Colon (tissue), 2 donors: ENCODE data around the gene RUNX3.

Source experiments
- FAIRE-seq: peaks from 2 replicates; lab custom pipeline; 2012; peaks lifted over from hg19 to GRCh38; lab: Jason Lieb, UNC
- donor health status: control.
- donor health status: control.

Gene RUNX3

DNA sequence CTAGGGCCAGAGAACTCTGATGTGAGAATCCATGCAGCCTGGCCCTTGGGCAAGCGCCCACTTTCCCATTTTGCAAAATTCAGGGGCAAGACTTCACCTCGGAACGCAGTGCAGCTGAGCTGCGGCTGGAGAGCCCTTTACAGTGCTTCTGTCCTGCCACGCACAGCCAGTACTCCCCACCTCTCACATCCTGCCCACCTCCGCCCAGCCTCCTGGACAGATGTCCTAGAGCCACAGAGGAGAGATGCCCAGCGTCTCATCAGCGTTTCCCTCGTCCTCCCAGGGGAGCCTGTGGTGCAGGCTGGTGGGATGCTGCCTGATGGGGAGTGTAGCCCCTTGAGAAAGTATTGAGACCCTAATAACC, 29.6 kb downstream of the RUNX3 start:
- no peak for FAIRE-seq

DNA sequence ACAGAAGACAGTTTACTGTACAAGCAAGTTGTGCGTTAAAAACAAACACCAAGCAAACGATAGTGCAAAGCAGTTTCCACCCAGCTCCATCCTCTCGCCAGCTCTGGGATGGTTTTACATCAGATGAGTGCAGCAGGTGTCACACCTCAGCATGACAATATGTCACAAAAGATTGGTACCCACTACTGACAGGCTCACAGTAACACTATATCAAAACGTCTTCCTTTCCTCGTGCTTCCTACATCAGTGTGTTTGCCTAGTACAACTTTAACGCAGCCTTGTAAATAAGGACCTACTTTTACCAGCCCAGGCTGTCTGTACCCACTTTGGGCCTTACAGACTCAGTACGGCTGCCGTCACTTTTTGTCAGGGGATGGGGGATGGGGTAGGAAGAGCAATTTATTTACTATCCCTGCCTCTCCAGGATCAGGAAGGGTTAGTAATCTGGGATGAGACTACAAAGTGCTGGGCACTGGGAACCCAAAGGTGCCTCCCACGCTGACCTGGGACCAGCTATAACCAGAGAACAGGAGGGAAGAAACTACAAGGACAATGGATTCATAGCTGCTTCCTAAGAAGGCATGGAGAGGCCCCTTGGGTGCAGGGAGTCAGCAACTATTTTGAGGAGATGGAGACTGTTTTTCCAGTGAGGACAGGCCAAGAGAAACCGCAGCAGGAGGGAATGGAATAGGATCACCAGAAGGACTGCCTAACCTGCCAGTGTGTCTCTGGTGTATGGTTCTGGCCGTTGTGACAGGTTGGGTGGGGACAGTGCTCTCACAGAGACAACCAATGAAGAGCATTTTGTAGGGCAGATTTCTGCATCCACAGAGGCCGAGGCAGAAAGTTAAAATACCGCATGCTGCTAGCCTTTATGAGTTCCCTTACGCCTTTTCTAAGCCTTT, 30.2 kb downstream of the RUNX3 start:
- FAIRE-seq, result no peak

DNA sequence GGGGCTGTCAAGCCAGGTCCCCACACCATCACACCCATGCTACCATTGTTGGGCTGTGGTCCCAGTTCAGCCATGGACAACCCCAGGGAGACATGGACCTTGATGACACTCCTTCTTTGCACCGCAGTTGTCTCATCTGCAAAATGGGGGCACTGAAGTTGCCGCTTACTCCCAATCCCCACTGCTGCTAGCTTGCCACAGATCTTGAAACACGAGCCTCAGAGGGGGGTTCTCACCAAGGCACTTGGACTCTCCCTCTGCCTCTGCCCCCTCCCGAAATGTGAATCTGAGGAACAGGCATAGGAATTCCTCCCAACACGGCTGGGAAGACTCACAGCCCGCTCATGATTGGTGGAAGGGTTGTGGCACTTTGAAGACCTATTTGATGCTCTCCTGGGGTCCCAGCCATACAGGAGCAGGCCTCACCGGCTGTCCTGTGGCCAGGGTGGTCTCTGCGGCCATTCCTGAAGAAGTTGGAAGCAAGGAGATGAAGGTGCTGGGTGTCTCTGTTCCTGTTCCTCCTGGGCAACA, 31.1 kb downstream of the RUNX3 start:
- no peak for FAIRE-seq

DNA sequence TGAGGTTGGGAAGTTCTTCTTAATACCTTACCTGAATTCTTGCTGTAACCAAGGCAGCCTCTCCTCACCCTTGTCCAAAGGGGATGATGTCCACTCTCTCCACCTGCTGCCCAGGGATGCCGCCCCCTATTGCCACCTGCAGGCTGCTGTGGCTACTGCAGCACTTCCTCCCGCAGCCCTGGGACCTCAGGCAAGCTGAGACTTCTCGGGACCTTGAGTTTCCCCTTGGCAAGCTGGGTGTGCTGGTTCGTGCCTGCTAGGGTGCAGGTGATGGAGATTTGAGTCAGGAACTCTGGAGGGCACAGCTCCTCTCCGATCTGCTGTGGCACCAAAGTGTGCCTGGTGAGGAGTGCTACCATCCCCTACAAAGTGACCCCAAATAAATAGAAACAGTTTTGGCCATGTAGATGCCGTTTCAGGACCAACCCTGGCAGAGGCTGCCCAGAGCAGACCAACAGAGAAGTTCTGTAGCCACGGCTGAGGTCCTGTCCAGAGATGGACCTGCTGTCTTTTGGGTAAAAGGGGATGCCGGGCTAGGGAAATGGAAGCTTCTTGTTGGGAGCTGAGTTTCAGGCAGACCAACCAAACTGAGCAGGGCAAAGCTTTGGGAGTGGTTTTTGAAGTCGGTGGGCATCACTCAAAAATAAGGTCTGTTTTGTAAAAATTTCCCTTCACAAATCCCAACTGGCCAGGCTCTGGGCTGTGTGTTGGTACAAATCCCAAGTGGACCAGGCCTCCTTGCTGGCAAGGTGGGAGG, 31.7 kb downstream of the RUNX3 start:
- no peak for FAIRE-seq

DNA sequence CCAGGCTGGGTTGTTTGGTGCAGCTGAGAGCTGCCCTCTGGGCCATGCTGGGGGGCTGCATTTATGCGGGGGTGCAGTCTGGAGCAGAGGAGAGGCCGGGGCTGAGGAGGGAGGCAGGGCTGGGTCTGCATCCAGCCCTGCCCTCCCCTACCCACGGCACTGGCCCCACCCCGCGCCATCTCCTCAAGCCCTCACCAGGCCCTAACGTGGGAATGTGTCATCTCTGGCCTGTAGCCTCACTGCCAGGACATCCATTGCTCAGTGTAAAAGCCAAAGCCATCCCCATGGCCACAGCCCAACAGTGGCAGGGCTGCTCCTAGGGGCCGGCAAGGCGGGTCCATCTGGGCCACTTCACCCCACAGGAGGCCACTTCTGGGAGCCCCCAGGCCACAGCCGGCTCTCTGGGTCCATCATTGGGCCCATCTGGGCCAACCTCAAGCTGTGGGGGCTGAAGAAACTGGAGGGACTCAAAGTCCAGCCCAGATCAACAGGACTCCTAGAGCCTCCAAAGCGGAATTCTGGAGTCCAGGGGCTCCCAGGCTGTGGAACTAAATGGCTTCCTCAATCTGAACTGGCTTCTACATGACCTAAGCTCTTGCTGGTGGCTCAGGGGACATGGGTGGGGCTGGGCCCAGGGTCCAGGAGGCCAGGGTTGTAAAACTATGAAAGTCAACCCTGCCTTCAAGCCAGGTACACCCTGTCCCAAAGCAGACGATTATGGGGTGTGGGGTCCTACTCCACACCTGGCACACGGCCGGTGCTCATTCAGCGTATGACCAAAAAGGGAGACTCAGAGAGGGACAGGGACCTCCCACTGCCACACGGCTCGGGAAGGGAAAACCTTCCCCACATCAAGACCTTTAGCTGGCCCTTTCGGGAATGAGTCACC, 32.6 kb downstream of the RUNX3 start:
- no peak for FAIRE-seq

DNA sequence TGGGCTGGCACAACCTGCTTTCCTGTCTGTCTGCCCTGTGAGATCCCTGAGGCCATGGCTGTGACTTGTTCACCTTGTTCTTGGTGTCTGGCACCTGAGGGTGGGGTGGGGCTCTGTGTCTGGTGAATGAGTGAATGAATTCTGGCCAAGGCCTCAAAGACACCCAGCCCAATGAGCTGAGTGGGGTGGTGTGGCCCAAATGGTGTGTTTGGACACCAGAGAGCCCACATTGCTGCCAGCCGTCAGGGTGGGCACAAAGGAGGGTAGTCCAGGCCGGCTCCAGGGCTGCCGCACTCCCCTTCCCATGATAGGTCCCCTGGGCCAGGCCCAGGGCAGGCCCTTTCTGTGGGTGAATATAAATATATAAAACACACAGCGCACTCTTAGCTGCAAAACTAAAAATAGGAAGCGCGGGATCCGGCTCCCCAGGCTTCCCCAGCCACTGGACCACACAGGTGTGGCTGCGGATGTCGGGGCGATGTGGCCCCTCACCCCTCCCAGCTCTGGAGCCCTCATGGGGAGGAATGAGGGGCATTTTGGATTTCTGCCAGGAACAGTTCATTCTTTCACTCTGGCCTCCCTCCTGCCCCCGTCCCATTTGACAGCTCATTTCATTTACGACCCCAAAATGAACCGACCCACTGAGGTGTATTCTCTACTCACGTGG, 33.3 kb downstream of the RUNX3 start:
- no peak for FAIRE-seq

DNA sequence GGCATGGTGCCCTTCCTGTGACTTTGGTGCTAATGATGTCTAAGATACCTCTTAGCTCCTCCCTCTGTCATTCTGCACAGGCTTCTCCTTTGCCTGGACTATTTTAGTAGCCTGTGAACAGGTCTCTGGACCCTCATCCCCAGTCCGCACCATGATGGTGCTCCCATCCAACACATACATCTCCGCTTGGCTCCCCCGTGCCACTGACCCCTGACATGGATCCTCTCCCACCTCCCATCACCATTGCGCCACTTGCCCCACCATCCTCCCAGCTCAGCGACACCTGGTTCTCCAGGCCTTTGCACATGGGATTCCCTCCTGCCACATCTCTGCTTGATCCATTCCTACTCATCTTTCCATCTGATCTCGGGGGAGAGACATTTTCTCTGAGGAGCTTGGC, 33.9 kb downstream of the RUNX3 start:
- FAIRE-seq, result no peak

DNA sequence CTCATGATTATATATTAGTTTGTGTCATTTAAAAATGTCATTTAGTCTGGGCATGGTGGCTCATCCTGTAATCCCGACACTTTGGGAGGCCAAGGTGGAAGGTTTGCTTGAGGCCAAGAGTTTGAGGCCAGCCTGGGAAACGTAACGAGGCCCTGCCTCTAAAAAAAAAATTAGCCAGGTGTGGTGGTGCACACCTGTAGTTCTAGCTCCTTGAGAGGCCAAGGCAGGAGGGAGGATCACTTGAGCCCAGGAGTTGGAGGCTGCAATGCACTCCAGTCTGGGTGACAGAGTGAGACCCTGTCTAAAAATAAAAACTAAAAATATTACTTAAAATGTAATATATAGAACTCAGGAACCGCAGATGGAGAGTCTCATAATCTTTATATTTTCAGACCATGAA, 34.6 kb downstream of the RUNX3 start:
- FAIRE-seq, result no peak

DNA sequence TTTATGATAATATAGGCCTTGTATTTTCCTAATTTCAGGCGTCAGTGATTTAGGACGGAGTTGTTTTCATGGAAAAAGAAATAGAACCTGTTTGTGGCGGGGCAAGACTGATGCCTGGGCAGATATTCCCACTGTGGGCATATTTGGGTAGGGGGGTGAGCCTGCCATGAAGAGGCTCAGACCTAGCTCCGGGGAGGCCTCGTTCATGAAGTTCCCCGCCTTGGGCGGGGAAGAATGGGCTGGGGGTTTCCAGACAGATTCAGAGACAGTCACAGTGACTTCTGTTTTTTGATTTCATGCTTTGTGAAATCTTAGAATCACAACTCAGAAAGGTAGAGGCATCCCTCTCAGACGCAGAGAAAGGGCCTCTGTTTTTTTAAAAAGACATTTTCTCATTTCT, 36.1 kb downstream of the RUNX3 start:
- no peak for FAIRE-seq

DNA sequence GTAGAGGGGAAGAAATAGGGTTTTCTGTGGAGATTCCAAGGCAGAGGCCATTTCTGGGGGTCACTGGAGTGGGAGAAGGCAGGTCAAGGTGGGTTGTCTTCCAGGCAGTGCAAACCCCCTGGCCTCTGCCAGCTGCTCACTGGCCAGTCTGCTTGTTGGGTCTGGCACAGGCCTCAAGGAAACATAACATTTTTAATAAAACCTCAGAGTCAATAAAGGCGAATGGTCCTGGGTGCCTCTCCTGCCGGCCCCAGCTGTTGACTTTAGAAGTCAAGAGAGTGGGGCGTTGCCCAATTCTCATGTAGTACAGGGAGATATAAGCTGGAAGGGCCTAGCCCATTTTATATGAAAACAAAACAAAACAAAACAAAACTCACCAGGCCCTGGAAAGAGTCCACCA, 36.6 kb downstream of the RUNX3 start:
- no peak for FAIRE-seq

DNA sequence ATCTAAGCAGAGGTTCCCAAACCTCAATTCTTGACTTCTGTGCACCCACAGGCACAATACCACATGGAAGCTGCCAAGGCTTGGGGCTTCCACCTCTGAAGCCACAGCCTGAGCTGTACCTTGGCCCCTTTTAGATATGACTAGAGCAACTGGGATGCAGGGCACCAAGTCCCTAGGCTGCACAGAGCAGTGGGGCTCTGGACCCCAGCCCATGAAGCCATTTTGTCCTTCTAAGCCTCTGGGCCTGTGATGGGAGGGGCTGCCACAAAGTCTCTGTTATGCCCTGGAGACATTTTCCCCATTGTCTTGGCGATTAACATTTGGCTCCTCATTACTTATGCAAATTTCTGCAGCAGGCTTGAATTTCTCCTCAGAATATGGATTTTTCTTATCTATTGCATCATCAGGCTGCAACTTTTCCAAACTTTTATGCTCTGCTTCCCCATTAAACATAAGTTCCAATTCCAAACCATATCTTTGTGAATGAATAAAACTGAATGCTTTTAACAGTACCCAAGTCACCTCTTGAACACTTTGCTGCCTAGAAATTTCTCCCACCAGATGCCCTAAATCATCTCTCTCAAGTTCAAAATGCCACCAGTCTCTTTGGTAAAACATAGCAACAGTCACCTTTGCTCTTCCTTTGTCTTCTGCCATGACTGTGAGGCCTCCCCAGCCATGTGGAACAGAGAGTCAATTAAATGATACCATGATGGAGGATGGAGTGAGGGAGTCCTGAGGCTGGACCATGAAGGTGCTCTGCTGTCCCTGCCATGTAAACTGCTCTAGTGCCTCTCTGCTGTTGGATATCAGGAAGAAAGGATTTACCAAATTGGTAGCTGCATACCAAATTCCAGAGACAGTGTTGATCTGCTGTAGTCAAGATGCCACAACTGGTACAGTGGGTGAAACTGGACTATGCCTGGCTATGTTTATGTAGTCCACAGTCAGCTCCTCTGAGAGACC, 37.6 kb downstream of the RUNX3 start:
- FAIRE-seq, result no peak

DNA sequence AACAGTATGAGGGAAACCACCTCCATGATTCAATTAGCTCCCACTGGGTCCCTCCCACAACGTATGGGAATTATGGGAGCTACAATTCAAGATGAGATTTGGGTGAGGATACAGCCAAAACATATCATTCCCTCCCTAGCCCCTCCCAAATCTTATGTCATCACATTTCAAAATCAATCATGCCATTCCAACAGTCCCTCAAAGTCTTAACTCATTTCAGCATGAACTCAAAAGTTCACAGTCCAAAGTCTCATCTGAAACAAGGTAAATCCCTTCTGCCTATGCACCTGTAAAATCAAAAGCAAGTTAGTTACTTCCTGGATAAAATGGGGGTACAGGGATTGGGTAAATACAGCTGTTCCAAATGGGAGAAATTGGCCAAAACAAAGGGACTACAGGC, 38.7 kb downstream of the RUNX3 start:
- FAIRE-seq, result peak; percentile 14

DNA sequence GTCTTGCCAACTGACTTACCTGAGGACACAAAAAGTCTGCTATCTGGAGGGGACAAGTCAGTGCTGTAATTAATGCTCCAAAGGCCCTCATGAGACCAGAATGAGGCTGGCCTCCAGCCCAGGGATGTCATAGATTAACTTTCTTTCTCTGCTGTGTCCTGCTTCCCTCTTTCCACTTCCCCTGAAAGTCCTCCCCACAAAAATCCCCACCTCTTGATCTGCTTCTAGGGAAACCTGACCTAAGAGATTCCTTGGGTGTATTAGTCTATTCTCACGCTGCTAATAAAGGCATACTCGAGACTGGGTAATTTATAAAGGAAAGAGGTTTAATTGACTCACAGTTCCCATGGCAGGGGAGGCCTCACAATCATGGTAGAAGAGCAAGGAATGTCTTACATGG, 39.2 kb downstream of the RUNX3 start:
- no peak for FAIRE-seq

DNA sequence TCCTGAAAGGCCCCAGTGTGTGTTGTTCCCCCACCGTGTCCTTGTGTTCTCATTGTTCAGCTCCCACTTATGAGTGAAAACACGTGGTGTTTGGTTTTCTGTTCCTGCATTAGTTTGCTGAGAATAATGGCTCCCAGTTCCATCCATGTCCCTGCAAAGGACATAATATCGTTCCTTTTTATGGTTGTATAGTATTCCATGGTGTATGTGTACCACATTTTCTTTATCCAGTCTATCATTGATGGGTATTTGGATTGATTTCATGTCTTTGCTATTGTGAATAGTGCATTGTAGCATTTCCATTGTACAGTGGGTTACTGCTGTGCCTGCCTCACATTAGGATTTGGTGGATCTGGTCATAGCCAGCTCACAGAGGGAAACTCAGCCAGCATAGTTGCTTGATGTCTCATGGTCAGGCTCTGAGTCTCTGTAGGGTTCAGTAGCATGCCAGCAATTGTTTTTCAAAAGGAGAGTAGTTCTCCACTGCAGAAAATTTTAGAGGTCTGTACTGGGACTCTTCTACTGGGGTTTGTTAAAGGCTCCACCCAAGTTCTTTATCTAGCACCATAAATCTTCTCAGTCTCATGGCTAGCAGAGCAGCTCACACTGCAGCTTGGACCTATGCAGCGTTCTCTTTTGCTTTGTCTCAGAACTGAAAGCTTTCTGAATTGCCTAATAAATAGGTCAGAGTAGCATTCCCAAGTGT, 41.0 kb downstream of the RUNX3 start:
- FAIRE-seq, result no peak

DNA sequence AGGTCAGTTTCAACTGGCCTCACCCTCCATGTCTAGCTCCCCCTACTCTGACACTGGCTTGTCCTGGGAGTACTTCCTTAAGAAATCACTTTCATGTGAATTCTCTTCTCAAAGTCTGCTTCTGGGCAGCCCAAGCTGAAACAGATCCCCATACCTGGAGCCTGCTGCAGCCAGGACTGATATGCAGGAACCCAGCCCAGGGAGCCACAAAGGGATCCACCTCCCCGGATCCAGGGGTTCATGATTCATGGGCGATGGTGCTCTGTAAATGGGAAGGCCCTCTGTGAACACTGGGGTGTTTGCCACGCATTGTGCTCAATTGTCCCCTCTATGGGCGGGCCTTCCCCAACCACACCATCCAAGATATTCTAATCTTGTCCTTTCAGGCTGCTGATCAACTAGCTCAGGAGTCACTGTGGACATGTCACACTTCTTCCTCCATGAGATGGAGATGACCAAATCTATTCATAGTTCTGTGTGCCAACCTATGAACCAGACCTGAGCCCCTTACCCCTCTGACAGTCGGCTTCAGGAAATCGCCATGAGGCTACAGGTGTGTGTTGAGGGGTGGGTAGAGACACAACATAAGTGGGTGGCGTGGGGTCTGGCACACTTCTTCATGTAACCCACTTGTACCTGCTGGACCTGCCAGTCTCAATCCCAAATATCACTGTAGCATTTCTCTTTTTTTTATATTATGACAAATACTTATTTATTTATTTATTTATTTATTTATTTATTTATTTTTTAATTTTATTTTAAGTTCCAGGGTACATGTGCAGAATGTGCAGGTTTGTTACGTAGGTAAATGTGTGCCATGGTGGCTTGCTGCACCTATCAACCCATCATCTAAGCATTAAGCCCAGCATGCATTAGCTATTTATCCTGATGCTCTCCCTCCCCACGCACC, 41.8 kb downstream of the RUNX3 start:
- FAIRE-seq, result no peak

DNA sequence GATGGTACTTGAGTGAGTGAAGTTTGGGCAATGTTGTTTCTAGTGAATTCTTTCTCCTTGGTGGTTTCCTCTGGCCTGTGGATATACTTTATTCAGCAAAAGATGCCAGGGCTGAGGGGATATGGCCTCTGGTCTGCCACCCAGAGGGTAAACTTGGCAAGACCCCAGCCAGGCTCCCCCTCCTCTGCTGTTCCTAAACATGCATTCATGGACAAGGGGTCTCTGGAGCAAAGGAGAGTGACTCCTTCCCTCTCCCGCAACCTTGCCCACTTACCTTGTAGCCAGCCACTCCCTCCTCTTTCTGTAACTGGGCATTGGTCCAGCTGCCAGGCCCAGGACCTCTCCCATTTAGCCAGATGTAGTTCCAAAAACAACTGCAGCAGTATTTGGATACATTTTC, 43.8 kb downstream of the RUNX3 start:
- no peak for FAIRE-seq

DNA sequence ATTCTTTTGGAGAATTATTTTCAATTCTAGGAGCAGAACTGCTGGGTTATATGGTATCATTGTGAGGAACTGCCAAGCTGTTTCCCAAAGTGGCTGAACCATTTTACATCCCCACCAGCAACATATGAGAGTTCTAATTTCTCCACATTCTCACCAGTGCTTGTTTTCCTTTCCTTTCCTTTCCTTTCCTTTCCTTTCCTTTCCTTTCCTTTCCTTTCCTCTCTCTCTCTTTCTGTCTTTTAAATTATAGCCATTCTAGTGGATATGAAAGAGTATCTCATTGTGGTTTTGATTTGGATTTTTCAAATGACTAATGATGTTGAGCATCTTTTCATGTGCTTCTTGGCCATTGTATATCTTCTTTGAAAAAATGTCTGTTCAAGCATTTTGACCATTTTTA, 45.3 kb downstream of the RUNX3 start:
- FAIRE-seq, result no peak

DNA sequence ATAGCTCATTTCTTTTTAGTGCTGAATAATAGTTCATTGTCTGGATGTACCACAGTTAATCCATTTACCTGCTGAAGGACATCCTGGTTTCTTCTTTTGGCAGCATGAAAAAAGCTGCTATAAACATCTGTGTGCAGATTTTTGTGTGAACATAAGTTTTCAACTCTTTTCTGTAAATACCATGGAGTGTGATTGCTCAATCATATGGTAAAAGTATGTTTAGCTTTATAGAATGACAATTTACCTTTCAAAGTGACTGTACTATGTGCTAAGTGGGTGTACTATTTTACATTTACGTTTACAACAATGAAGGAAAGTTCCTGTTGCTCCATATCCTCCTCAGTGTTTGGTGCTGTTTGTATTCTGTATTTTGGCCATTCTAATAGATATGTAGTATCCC, 49.0 kb downstream of the RUNX3 start:
- FAIRE-seq, result no peak
